ENCODE results near the gene RACGAP1.

RACGAP1 gene

DNA sequence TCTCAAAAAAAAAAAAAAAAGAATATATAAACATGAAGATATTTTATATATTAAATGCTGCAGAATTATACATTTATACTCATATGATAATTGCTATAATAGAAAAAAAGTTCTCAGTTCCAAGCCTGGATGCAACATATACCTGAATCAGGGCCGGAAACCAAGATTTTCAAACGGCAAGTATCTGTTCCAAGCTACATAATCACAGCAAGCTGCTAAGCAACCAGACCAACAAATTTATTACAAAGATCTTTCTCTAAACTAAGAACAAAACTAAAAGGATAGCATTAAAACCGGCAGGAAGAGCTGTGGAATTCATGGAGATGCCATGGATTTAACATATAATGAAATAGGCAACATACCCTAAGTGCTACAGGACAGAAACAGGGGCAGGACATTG lies 7.1 kb downstream of the RACGAP1 start:
- no peak overlapping the region for H3K4me3 ChIP-seq (replicated peaks; ENCODE audit: low read depth, low read length)

DNA sequence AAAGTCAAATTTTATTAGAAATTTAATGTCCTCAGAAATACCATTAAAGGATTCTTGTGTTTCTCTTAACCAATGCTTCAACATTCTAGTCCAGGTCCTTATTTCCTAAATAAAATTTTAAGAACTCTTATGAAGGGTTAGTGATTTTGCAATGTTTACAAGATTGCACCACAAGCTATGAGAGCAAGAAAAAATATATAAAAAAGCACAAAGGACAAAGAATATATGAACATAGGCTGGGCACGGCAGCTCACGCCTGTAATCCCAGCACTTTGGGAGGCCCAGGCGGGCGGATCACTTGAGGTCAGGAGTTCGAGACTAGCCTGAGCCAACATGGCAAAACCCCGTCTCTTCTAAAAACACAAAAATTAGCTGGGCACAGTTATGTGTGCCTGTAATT lies 7.7 kb downstream of the RACGAP1 start:
- TF ChIP-seq, protein P1, sequence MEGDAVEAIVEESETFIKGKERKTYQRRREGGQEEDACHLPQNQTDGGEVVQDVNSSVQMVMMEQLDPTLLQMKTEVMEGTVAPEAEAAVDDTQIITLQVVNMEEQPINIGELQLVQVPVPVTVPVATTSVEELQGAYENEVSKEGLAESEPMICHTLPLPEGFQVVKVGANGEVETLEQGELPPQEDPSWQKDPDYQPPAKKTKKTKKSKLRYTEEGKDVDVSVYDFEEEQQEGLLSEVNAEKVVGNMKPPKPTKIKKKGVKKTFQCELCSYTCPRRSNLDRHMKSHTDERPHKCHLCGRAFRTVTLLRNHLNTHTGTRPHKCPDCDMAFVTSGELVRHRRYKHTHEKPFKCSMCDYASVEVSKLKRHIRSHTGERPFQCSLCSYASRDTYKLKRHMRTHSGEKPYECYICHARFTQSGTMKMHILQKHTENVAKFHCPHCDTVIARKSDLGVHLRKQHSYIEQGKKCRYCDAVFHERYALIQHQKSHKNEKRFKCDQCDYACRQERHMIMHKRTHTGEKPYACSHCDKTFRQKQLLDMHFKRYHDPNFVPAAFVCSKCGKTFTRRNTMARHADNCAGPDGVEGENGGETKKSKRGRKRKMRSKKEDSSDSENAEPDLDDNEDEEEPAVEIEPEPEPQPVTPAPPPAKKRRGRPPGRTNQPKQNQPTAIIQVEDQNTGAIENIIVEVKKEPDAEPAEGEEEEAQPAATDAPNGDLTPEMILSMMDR (IDR thresholded peaks at IDR 0.05; ENCODE audit: low read length, missing control alignments), result no peak
- DNase-seq (ENCODE audit: low read depth), result peak; percentile 78

More for the DNA sequence above, 7.1 kb downstream of the RACGAP1 start:
- TF ChIP-seq, protein P1 (IDR thresholded peaks at IDR 0.05; ENCODE audit: low read length, missing control alignments), result no peak
- DNase-seq (ENCODE audit: low read depth), result peak; percentile 22

DNA sequence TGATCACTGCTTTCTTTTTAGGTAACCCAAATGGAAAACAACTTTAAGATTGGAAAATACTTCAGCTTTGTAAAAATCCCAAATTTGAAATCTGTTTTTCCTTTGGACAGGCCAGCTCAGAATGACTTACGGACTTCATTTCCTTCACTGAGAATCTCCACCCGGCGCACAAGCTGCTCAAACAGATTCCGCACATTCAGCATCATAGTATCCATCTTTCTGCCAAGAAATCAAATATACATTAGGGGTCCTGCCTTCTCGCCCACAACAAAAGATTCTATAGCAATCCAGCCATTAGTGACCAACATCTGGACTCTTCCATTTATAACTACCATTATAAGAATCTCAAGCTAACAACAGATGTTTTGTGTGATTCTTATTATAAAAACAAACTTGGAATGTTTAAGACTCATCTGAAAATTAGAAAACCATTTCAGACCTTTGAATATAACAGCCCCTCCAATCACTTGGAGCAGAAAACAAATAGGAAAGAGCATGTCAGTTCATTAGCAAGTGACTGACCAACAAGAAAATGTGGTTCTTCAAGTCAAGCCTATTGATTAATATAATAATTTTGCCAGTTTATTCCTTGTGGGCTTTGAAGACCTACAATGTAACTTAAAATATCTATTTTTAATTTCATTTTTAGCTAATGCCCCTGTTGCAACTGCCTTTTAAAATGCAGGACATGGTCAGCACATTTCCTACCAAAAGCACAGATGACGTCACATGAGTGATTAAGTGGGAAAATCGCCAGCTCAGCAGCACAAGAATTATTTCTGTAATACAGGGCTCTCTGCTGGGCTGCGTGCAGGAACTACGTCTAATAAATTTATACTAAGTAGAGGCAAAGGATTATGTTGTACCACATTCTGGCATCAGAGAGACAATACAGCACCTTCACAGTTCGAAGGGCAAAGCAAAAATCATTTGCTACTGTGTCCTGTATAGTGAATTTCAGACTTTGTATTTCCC lies 8.5 kb downstream of the RACGAP1 start:
- H3K4me3 ChIP-seq (replicated peaks; ENCODE audit: low read depth, low read length), result peak overlapping the region; percentile 18
- peak; percentile 97 for DNase-seq (ENCODE audit: low read depth)
- TF ChIP-seq, protein P1 (IDR thresholded peaks at IDR 0.05; ENCODE audit: low read length, missing control alignments), result no peak

More for the DNA sequence above, 7.7 kb downstream of the RACGAP1 start:
- H3K4me3 ChIP-seq (replicated peaks; ENCODE audit: low read depth, low read length), result no peak overlapping the region

DNA sequence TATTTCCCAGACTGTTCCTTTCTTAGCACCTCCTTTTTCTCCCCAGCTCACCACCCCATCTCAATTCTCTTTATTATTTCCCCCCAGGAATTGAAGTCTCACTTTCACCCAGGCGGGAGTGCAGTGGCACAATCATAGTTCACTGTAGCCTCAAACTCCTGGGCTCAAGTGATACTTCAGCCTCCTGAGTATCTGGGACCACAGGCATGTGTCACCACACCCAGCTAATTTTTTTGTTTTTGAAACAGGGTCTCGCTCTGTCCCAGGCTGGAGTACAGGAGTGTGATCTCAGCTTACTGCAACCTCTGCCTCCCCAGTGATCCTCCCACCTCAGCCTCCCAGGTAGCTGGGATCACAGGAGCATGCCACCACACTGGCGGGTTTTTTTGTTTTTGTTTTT lies 11.0 kb downstream of the RACGAP1 start:
- no peak overlapping the region for H3K4me3 ChIP-seq (replicated peaks; ENCODE audit: low read depth, low read length)
- TF ChIP-seq, protein P1 (IDR thresholded peaks at IDR 0.05; ENCODE audit: low read length, missing control alignments), result no peak
- no peak for DNase-seq (ENCODE audit: low read depth)

DNA sequence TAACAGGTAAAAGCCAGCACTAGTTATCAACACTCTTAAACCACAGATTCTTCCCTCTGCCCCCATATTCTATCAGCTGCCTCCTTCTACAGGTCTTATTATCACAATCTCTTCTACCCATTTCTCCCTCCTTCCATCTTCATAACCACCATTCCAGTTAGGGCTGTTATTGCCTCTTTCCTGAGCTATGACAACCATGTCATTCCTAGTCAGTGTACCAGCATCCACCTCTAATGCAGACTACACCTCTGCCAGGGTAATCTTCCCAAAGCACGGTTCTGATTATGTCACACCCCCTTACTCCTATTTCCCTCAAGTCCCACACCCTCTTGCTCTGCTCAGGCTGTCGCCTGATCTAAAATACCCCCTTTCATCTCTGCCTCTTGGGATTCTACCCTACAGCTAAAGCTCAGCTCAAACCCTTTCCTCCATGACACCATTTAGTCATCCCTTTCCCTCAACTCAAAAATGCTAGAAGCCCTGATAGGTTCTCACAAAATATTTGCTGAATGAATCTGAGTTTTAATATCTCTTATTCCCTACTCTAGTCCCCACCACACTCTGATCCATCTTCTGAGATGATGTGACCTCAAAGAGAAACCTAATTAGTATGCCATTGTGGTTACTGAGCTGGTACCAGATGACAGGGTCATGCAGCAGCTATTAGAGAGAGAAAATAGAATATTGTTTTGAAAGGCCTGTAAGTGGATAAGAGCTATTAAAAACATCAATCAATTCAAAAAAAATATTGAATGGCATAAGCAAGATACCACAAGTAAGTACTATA lies 11.7 kb downstream of the RACGAP1 start:
- no peak overlapping the region for H3K4me3 ChIP-seq (replicated peaks; ENCODE audit: low read depth, low read length)

DNA sequence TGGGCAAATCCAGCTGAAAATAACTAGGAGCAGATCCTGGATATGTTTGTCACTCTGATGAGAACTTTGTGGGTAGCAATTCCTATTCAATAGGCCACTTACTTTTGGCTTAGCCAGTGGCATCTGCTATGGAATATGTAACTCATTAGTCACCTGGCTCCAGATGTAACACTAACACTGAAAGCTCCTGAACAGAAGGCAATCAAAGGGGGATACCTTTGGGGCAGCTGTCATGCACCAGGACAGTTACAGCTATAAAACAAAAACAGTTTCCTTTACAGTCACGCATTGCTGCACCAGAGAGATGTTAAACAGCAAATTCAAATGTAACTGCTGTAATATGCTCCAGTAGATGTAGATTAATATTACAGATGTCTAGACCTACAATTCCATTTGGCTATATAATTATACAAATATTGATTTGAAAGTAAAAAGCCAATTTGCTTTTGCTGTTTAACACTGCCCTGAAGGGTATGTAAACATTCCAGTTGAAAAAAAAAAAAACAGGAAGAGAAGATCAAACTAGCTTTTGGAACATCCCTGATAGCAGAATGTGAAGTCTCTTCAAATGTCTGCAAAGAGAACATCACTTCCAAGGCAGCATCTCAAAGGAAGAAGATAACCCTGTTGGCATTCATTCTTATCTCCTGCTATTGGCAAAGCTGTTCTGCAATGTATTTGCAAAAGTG lies 18.4 kb downstream of the RACGAP1 start:
- DNase-seq (ENCODE audit: low read depth), result no peak

More for the DNA sequence above, 11.7 kb downstream of the RACGAP1 start:
- TF ChIP-seq, protein P1 (IDR thresholded peaks at IDR 0.05; ENCODE audit: low read length, missing control alignments), result no peak
- DNase-seq (ENCODE audit: low read depth), result no peak

More for the DNA sequence above, 18.4 kb downstream of the RACGAP1 start:
- TF ChIP-seq, protein P1 (IDR thresholded peaks at IDR 0.05; ENCODE audit: low read length, missing control alignments), result no peak
- H3K4me3 ChIP-seq (replicated peaks; ENCODE audit: low read depth, low read length), result no peak overlapping the region
